ENCODE results near the gene GYPA. TPM values are rescaled to one million over a fixed set of nuclear protein-coding genes. Genes with fewer than 3 reads are reported as not detected.
"Not testable (repeated sequence)": the region's sequence is repeated elsewhere in the genome, so short reads cannot be mapped to it uniquely, and the experiment has no call there.

The GYPA gene
- total and polyA plus RNA-seq, 10 of the 15 experiments (the other 5 are each of a cell fraction or from before 2014, with no cell fraction given), result not detected

GRCh38 chr4:144119752-144120151 lies 20.8 kb downstream of the GYPA start:
- intact Hi-C loops (cut with micrococcal nuclease; ENCODE audit: unreplicated experiment); H3K4me2 ChIP-seq (ENCODE audit: control insufficient read depth, insufficient read depth); H3K4me3 ChIP-seq; H3K9me3 ChIP-seq (replicated peaks; ENCODE audit: control insufficient read depth, insufficient read depth, low read length); H3K27ac ChIP-seq (ENCODE audit: control insufficient read depth, insufficient read depth); H2AFZ ChIP-seq (ENCODE audit: control insufficient read depth, low read depth, low read length); in situ Hi-C loops (cut with MboI); H3K4me1 ChIP-seq (ENCODE audit: control insufficient read depth, insufficient read depth, low read length); CTCF ChIA-PET; RAD21 ChIA-PET (ENCODE audit: unreplicated experiment); H3K9ac ChIP-seq (ENCODE audit: control insufficient read depth, insufficient read depth, low read length); DNase-seq (ENCODE audit: low read depth, low spot score); BruUV-seq (replicated peaks); H4K20me1 ChIP-seq (ENCODE audit: control insufficient read depth, insufficient read depth); POLR2A ChIA-PET; FAIRE-seq; H3K27me3 ChIP-seq (replicated peaks in 1 of 2; ENCODE audit: control insufficient read depth in 2 of 2, insufficient read depth in 2 of 2, low read length in 1 of 2); H3K36me3 ChIP-seq (ENCODE audit: control insufficient read depth in 2 of 2, insufficient read depth in 2 of 2, low read length in 1 of 2); ATAC-seq; SMC1A ChIA-PET (ENCODE audit: uncharacterized antibody, unreplicated experiment); H3K79me2 ChIP-seq (ENCODE audit: control insufficient read depth, insufficient read depth, low read length): not testable (repeated sequence)
- 30% methylated on average over 3 of the region's 5 CpGs for WGBS (ENCODE audit: insufficient coverage, insufficient replicate concordance, low lambda C conversion rate, missing lambda C conversion rate)

GRCh38 chr4:144115519-144115918 lies 25.0 kb downstream of the GYPA start:
- SMC1A ChIA-PET (ENCODE audit: uncharacterized antibody, unreplicated experiment), result no interaction called here
- 23% methylated on average over 4 of the region's 4 CpGs for WGBS (ENCODE audit: insufficient coverage, insufficient replicate concordance, low lambda C conversion rate, missing lambda C conversion rate)
- ATAC-seq, result peak; percentile 40
- no peak overlapping the region for H3K4me2 ChIP-seq (ENCODE audit: control insufficient read depth, insufficient read depth)
- in situ Hi-C loops (cut with MboI) (no loop called here), intact Hi-C loops (cut with micrococcal nuclease; ENCODE audit: unreplicated experiment) (no loop called here)
- POLR2A ChIA-PET, result no interaction called here
- no peaks in the 10 kb centered on the region for H3K9me3 ChIP-seq (replicated peaks; ENCODE audit: control insufficient read depth, insufficient read depth, low read length)
- CTCF ChIA-PET, result no interaction called here
- H3K9ac ChIP-seq (ENCODE audit: control insufficient read depth, insufficient read depth, low read length), result no peak overlapping the region
- RAD21 ChIA-PET (ENCODE audit: unreplicated experiment), result no interaction called here
- no TSS peak for BruUV-seq (replicated peaks)
- FAIRE-seq, result no peak
- no peaks in the 10 kb centered on the region for H3K4me1 ChIP-seq (ENCODE audit: control insufficient read depth, insufficient read depth, low read length)
- H3K27me3 ChIP-seq (replicated peaks in 1 of 2; ENCODE audit: control insufficient read depth in 2 of 2, insufficient read depth in 2 of 2, low read length in 1 of 2), result no peaks in the 10 kb centered on the region
- H3K36me3 ChIP-seq (ENCODE audit: control insufficient read depth in 2 of 2, insufficient read depth in 2 of 2, low read length in 1 of 2), result no peaks in the 10 kb centered on the region
- H3K27ac ChIP-seq (ENCODE audit: control insufficient read depth, insufficient read depth), result no peak overlapping the region
- no peak overlapping the region for H2AFZ ChIP-seq (ENCODE audit: control insufficient read depth, low read depth, low read length)
- DNase-seq (ENCODE audit: low read depth, low spot score), result no peak
- no peaks in the 10 kb centered on the region for H3K79me2 ChIP-seq (ENCODE audit: control insufficient read depth, insufficient read depth, low read length)
- no peaks in the 10 kb centered on the region for H4K20me1 ChIP-seq (ENCODE audit: control insufficient read depth, insufficient read depth)
- H3K4me3 ChIP-seq, result no peak overlapping the region
- no peak for TF ChIP-seq E2F8 (IDR thresholded peaks at IDR 0.05; ENCODE audit: low read depth, partially characterized antibody)
- TF ChIP-seq, protein P1, sequence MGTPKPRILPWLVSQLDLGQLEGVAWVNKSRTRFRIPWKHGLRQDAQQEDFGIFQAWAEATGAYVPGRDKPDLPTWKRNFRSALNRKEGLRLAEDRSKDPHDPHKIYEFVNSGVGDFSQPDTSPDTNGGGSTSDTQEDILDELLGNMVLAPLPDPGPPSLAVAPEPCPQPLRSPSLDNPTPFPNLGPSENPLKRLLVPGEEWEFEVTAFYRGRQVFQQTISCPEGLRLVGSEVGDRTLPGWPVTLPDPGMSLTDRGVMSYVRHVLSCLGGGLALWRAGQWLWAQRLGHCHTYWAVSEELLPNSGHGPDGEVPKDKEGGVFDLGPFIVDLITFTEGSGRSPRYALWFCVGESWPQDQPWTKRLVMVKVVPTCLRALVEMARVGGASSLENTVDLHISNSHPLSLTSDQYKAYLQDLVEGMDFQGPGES (IDR thresholded peaks at IDR 0.05), result no peak
- TF ChIP-seq, protein P2, sequence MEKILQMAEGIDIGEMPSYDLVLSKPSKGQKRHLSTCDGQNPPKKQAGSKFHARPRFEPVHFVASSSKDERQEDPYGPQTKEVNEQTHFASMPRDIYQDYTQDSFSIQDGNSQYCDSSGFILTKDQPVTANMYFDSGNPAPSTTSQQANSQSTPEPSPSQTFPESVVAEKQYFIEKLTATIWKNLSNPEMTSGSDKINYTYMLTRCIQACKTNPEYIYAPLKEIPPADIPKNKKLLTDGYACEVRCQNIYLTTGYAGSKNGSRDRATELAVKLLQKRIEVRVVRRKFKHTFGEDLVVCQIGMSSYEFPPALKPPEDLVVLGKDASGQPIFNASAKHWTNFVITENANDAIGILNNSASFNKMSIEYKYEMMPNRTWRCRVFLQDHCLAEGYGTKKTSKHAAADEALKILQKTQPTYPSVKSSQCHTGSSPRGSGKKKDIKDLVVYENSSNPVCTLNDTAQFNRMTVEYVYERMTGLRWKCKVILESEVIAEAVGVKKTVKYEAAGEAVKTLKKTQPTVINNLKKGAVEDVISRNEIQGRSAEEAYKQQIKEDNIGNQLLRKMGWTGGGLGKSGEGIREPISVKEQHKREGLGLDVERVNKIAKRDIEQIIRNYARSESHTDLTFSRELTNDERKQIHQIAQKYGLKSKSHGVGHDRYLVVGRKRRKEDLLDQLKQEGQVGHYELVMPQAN (conservative IDR thresholded peaks at IDR 0.05), result no peak
- TF ChIP-seq, protein P3, sequence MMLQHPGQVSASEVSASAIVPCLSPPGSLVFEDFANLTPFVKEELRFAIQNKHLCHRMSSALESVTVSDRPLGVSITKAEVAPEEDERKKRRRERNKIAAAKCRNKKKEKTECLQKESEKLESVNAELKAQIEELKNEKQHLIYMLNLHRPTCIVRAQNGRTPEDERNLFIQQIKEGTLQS (IDR thresholded peaks at IDR 0.05; ENCODE audit: borderline replicate concordance, extremely low read depth, low read depth, low read length), result no peak
- no peak for TF ChIP-seq GATAD2B (conservative IDR thresholded peaks at IDR 0.05; ENCODE audit: low read depth)
- no peak for TF ChIP-seq TAF1 (IDR thresholded peaks at IDR 0.05; ENCODE audit: borderline replicate concordance, low read depth, low read length)
- TF ChIP-seq PAX5 (IDR thresholded peaks at IDR 0.05; ENCODE audit: borderline replicate concordance, low read depth, low read length), result no peak
